HEK293 (cell line): ENCODE data around the gene PRSS56.
A peak's percentile ranks its signal among the peaks of the same experiment; 100 is the strongest.

Experiments
- CTCF ChIA-PET: fragments of 350-600 bp; formaldehyde crosslinking; extraction: SDS; loops from one replicate; lab custom pipeline; 2021; ENCODE audit warnings: antibody characterized with exemption; lab: Yijun Ruan, JAX
- POLR2A ChIA-PET: fragments of 300-600 bp; formaldehyde crosslinking; extraction: SDS; loops from one replicate; lab custom pipeline; 2020; ENCODE audit warnings: antibody characterized with exemption, inconsistent platforms; lab: Yijun Ruan, JAX
- H3K27ac ChIP-seq: fragments of 200-500 bp; sonication (Bioruptor generic); 2 replicates; pipeline ENCODE4 v1.5.1; 2014; ENCODE audit warnings: low read depth, low read length, control low read depth, inconsistent platforms; ENCODE audit errors: extremely low read depth
- H3K36me3 ChIP-seq, 2 experiments: fragments of 200-500 bp in 1 of 2; sonication (Bioruptor generic) in 1 of 2; 1 replicate in 1 of 2; 2 replicates in 1 of 2; pipeline ENCODE4 v1.5.1; 2014 to 2017; ENCODE audit warnings: inconsistent platforms in 2 of 2, low read length in 2 of 2; ENCODE audit not compliant: control insufficient read depth in 2 of 2, insufficient read depth in 1 of 2
- H3K4me1 ChIP-seq: fragments of 200-500 bp; sonication (Bioruptor generic); 2 replicates; pipeline ENCODE4 v1.5.1; 2014; ENCODE audit warnings: mild to moderate bottlenecking, low read length, inconsistent platforms; ENCODE audit not compliant: control insufficient read depth, insufficient read depth
- H3K4me3 ChIP-seq: 2 replicates; pipeline ENCODE4 v1.5.1; 2011; ENCODE audit warnings: low read depth, mild to moderate bottlenecking, control low read depth, low read length, moderate library complexity
- H3K9me3 ChIP-seq: fragments of 200-500 bp; sonication (Bioruptor generic); 2 replicates; pipeline ENCODE4 v1.5.1; 2014; ENCODE audit warnings: low read depth, low read length, inconsistent platforms; ENCODE audit not compliant: control insufficient read depth, insufficient read depth
- GLI4 ChIP-seq: fragments of 450-650 bp; formaldehyde crosslinking; IDR thresholded peaks from 2 replicates; pipeline ENCODE4 v1.5.1; 2016; ENCODE audit warnings: missing biosample characterization, missing genetic modification characterization
- HOXA7 ChIP-seq: sonication (generic); formaldehyde crosslinking; IDR thresholded peaks from 2 replicates; pipeline ENCODE4 v1.8.1; 2022; ENCODE audit warnings: missing genetic modification reagents, borderline replicate concordance
- KLF9 ChIP-seq: fragments of 450-650 bp; formaldehyde crosslinking; IDR thresholded peaks from 2 replicates; pipeline ENCODE4 v1.5.1; 2016; ENCODE audit warnings: missing biosample characterization, missing genetic modification characterization, low read depth
- MYNN ChIP-seq: fragments of 450-650 bp; formaldehyde crosslinking; IDR thresholded peaks from 2 replicates; pipeline ENCODE4 v1.5.1; 2016; ENCODE audit warnings: missing biosample characterization, missing genetic modification characterization, borderline replicate concordance
- REPIN1 ChIP-seq: fragments of 450-650 bp; formaldehyde crosslinking; IDR thresholded peaks from 2 replicates; pipeline ENCODE4 v1.5.1; 2017; ENCODE audit warnings: missing biosample characterization, missing genetic modification characterization, low read depth
- REST ChIP-seq: fragments of 450-650 bp; formaldehyde crosslinking; IDR thresholded peaks from 2 replicates; pipeline ENCODE4 v1.5.1; 2016; ENCODE audit warnings: missing biosample characterization, missing genetic modification characterization
- ZBTB7A ChIP-seq: fragments of 450-650 bp; formaldehyde crosslinking; IDR thresholded peaks from 2 replicates; pipeline ENCODE4 v1.5.1; 2016; ENCODE audit warnings: low read depth, missing biosample characterization, missing genetic modification characterization
- ZFP41 ChIP-seq: fragments of 450-650 bp; formaldehyde crosslinking; IDR thresholded peaks from 2 replicates; pipeline ENCODE4 v1.5.1; 2016; ENCODE audit warnings: missing biosample characterization, missing genetic modification characterization, borderline replicate concordance
- ZFP69B ChIP-seq: fragments of 450-650 bp; formaldehyde crosslinking; IDR thresholded peaks from 2 replicates; pipeline ENCODE4 v1.5.1; 2016; ENCODE audit warnings: missing biosample characterization, missing genetic modification characterization
- ZIC2 ChIP-seq: fragments of 450-650 bp; formaldehyde crosslinking; IDR thresholded peaks from 2 replicates; pipeline ENCODE4 v1.5.1; 2016; ENCODE audit warnings: missing biosample characterization, missing genetic modification characterization
- ZNF10 ChIP-seq: fragments of 450-650 bp; formaldehyde crosslinking; IDR thresholded peaks from 2 replicates; pipeline ENCODE4 v1.5.1; 2017; ENCODE audit warnings: missing biosample characterization, missing genetic modification characterization
- ZNF266 ChIP-seq: fragments of 450-650 bp; formaldehyde crosslinking; IDR thresholded peaks from 2 replicates; pipeline ENCODE4 v1.5.1; 2016; ENCODE audit warnings: missing biosample characterization, missing genetic modification characterization, low read depth
- ZNF302 ChIP-seq: fragments of 450-650 bp; formaldehyde crosslinking; IDR thresholded peaks from 2 replicates; pipeline ENCODE4 v1.5.1; 2016; ENCODE audit warnings: missing biosample characterization, missing genetic modification characterization, low read depth
- ZNF324 ChIP-seq: fragments of 450-650 bp; formaldehyde crosslinking; IDR thresholded peaks from 2 replicates; pipeline ENCODE4 v1.5.1; 2016; ENCODE audit warnings: missing biosample characterization, missing genetic modification characterization
- ZNF366 ChIP-seq: fragments of 450-650 bp; formaldehyde crosslinking; conservative IDR thresholded peaks from 2 replicates; pipeline ENCODE4 v1.5.1; 2016; ENCODE audit warnings: missing biosample characterization, missing genetic modification characterization
- ZNF514 ChIP-seq: fragments of 450-650 bp; formaldehyde crosslinking; IDR thresholded peaks from 2 replicates; pipeline ENCODE4 v1.5.1; 2016; ENCODE audit warnings: missing biosample characterization, missing genetic modification characterization
- ZNF529 ChIP-seq: fragments of 450-650 bp; formaldehyde crosslinking; IDR thresholded peaks from 2 replicates; pipeline ENCODE4 v1.5.1; 2017; ENCODE audit warnings: missing genetic modification characterization, missing biosample characterization; ENCODE audit not compliant: insufficient replicate concordance
- ZNF530 ChIP-seq: fragments of 450-650 bp; formaldehyde crosslinking; IDR thresholded peaks from 2 replicates; pipeline ENCODE4 v1.5.1; 2016; ENCODE audit warnings: low read depth, missing biosample characterization, missing genetic modification characterization
- ZNF549 ChIP-seq: fragments of 450-650 bp; IDR thresholded peaks from 2 replicates; pipeline ENCODE4 v1.5.1; 2018; ENCODE audit warnings: missing biosample characterization, missing genetic modification characterization, mild to moderate bottlenecking, inconsistent platforms, moderate library complexity
- ZNF596 ChIP-seq: fragments of 450-650 bp; IDR thresholded peaks from 2 replicates; pipeline ENCODE4 v1.5.0; 2018; ENCODE audit warnings: missing biosample characterization, mild to moderate bottlenecking, missing genetic modification characterization, moderate library complexity
- ZNF629 ChIP-seq: fragments of 450-650 bp; formaldehyde crosslinking; IDR thresholded peaks from 2 replicates; pipeline ENCODE4 v1.5.1; 2017; ENCODE audit warnings: missing biosample characterization, missing genetic modification characterization
- ZNF654 ChIP-seq: fragments of 450-650 bp; formaldehyde crosslinking; IDR thresholded peaks from 2 replicates; pipeline ENCODE4 v1.5.1; 2016; ENCODE audit warnings: low read depth, missing biosample characterization, missing genetic modification characterization
- ZNF664 ChIP-seq: fragments of 450-650 bp; formaldehyde crosslinking; IDR thresholded peaks from 2 replicates; pipeline ENCODE4 v1.5.1; 2016; ENCODE audit warnings: missing biosample characterization, missing genetic modification characterization
- ZNF701 ChIP-seq: fragments of 450-650 bp; formaldehyde crosslinking; IDR thresholded peaks from 2 replicates; pipeline ENCODE4 v1.5.1; 2016; ENCODE audit warnings: missing biosample characterization, missing genetic modification characterization
- ZNF747 ChIP-seq: fragments of 450-650 bp; formaldehyde crosslinking; IDR thresholded peaks from 2 replicates; pipeline ENCODE4 v1.5.1; 2016; ENCODE audit warnings: missing biosample characterization, missing genetic modification characterization
- ZNF768 ChIP-seq: fragments of 450-650 bp; formaldehyde crosslinking; IDR thresholded peaks from 2 replicates; pipeline ENCODE4 v1.5.1; 2018; ENCODE audit warnings: missing biosample characterization, mild to moderate bottlenecking, missing genetic modification characterization
- ZNF785 ChIP-seq: fragments of 450-650 bp; formaldehyde crosslinking; IDR thresholded peaks from 2 replicates; pipeline ENCODE4 v1.5.1; 2016; ENCODE audit warnings: missing biosample characterization, missing genetic modification characterization
- ZNF791 ChIP-seq: fragments of 450-650 bp; formaldehyde crosslinking; IDR thresholded peaks from 2 replicates; pipeline ENCODE4 v1.5.1; 2016; ENCODE audit warnings: missing biosample characterization, missing genetic modification characterization
- ZNF792 ChIP-seq: fragments of 450-650 bp; formaldehyde crosslinking; IDR thresholded peaks from 2 replicates; pipeline ENCODE4 v1.5.1; 2016; ENCODE audit warnings: missing biosample characterization, missing genetic modification characterization
- ZNF843 ChIP-seq: fragments of 450-650 bp; formaldehyde crosslinking; IDR thresholded peaks from 2 replicates; pipeline ENCODE4 v1.5.1; 2016; ENCODE audit warnings: missing biosample characterization, missing genetic modification characterization
- ZSCAN23 ChIP-seq: fragments of 450-650 bp; formaldehyde crosslinking; IDR thresholded peaks from 2 replicates; pipeline ENCODE4 v1.5.1; 2016; ENCODE audit warnings: missing biosample characterization, missing genetic modification characterization
- TF ChIP-seq, protein P1 (sequence below): fragments of 450-650 bp; formaldehyde crosslinking; IDR thresholded peaks from 2 replicates; pipeline ENCODE4 v1.5.1; 2017; ENCODE audit warnings: missing biosample characterization, missing genetic modification characterization

The PRSS56 gene

GRCh38 chr2:232504438-232504837 is 15.8 kb upstream of the PRSS56 start:
- TF ChIP-seq ZNF529 = no peak
- TF ChIP-seq ZFP69B (tag by site-specific recombination) = no peak
- peak; percentile 86 for TF ChIP-seq MYNN (tag by site-specific recombination)
- peak; percentile 60; the same call in 1 of the 2 replicates for TF ChIP-seq ZNF768 (tag by site-specific recombination)
- no peak for TF ChIP-seq ZNF654
- no peak for TF ChIP-seq ZNF549
- TF ChIP-seq ZNF324 (tag by site-specific recombination) = no peak
- TF ChIP-seq, all 188 proteins: peak for 2
- POLR2A ChIA-PET = no interaction called here
- Histone ChIP-seq H3K9me3 (no peaks in the 10 kb centered on the region), H3K4me3 (no peak overlapping the region), H3K36me3 (no peaks in the 10 kb centered on the region), H3K4me1 (no peaks in the 10 kb centered on the region), H3K27ac (no peak overlapping the region)
- CTCF ChIA-PET = interaction anchor here (1.1 kb wide), 1 partner anchor 652 kb away, joined by 3 read pairs; no protein-coding TSS in a partner anchor

DNA sequence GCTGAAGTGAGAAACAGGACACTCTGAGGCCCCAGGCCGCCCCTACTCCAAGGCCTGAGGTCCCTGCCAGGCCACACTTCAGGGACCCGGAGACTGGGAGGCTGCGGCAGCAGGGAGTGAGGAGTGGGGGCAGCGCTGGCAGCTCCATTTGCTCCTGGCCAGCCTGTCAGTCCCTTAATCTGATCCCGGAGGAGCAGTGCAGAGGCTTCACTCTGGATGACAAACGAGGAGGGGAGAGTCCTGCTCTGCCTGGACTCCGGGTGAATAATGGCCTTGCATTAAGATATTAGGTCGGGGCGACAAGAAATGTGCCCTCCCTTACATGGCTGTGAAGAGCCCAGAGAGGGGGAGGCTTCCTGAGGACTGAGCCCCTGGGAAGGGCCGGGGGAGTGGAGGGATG is 14.3 kb upstream of the PRSS56 start:
- ChIA-PET CTCF (no interaction called here), POLR2A (no interaction called here)
- Histone ChIP-seq H3K27ac (no peak overlapping the region), H3K9me3 (no peaks in the 10 kb centered on the region), H3K4me1 (no peaks in the 10 kb centered on the region), H3K4me3 (no peak overlapping the region), H3K36me3 (no peaks in the 10 kb centered on the region)
- TF ChIP-seq ZNF266 (tag by site-specific recombination) = no peak
- TF ChIP-seq ZNF843 (tag by site-specific recombination) = no peak
- TF ChIP-seq ZNF792 (tag by site-specific recombination) = no peak
- TF ChIP-seq ZNF10 (tag by site-specific recombination) = no peak
- no peak for TF ChIP-seq ZNF701 (tag by site-specific recombination)
- no peak for TF ChIP-seq ZBTB7A
- no peak for TF ChIP-seq KLF9 (tag by site-specific recombination)
- no peak for TF ChIP-seq REST
- TF ChIP-seq REPIN1 (tag by site-specific recombination) = no peak
- no peak for TF ChIP-seq ZFP41 (tag by site-specific recombination)

DNA sequence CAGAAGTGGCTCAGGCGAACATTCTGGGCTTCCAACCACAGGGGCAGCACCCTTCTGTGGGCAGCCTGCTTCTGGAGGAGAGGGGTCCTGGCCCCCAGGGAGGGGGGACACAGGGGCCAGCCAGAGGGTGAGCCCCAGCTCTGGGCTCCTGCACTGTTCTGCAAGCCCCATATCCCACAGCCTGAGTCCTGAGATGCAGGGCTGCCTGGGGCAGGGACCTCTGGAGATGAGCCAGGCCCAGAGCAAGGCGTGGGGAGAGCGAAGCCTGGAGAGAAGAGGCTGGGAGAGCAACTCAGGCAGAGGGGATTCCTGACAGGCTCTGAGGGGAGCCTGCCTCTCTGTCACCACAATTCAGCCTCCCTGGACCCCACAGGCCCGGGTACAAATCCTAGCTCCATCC is 13.5 kb upstream of the PRSS56 start:
- ChIA-PET POLR2A (no interaction called here), CTCF (interaction anchor here (0.5 kb wide), 1 partner anchor 605 kb away, joined by 3 read pairs; no protein-coding TSS in a partner anchor)
- Histone ChIP-seq H3K4me1 (no peaks in the 10 kb centered on the region), H3K4me3 (no peak overlapping the region), H3K36me3 (no peaks in the 10 kb centered on the region), H3K27ac (no peak overlapping the region), H3K9me3 (no peaks in the 10 kb centered on the region)
- TF ChIP-seq ZFP69B (tag by site-specific recombination) (no peak), ZNF785 (tag by site-specific recombination) (no peak), ZSCAN23 (tag by site-specific recombination) (no peak), GLI4 (tag by site-specific recombination) (no peak), ZNF514 (no peak), ZNF302 (tag by site-specific recombination) (no peak), HOXA7 (no peak), ZNF629 (tag by site-specific recombination) (no peak), ZNF747 (no peak), ZIC2 (tag by site-specific recombination) (no peak), ZNF596 (no peak), ZNF664 (tag by site-specific recombination) (no peak), ZNF324 (tag by site-specific recombination) (no peak), ZNF530 (tag by site-specific recombination) (no peak), ZNF366 (tag by site-specific recombination) (no peak), ZNF791 (tag by site-specific recombination) (no peak)
- TF ChIP-seq, protein P1, sequence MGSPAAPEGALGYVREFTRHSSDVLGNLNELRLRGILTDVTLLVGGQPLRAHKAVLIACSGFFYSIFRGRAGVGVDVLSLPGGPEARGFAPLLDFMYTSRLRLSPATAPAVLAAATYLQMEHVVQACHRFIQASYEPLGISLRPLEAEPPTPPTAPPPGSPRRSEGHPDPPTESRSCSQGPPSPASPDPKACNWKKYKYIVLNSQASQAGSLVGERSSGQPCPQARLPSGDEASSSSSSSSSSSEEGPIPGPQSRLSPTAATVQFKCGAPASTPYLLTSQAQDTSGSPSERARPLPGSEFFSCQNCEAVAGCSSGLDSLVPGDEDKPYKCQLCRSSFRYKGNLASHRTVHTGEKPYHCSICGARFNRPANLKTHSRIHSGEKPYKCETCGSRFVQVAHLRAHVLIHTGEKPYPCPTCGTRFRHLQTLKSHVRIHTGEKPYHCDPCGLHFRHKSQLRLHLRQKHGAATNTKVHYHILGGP = no peak
